ENCODE data around the gene INPP1.

The INPP1 gene

DNA sequence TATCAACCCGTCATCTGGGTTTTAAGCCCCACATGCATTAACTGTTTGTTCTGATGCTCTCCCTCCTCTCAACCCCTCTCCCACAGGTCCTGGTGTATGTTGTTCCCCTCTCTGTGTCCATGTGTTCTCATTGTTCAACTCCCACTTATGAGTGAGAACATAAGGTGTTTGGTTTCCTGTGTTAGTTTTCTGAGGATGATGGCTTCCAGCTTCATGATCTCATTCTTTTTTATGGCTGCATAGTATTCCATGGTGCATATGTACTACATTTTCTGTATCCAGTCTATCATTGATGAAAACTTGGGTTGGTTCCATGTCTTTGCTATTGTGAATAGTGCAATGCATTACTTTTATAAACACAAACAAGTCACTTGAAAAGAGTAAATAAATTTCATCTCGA lies 7.0 kb upstream of the INPP1 start:
- POLR2A ChIA-PET: no interaction called here
- CTCF ChIA-PET: no interaction called here
- DNase-seq (ENCODE audit: low read depth, low spot score): no peak
- H3K4me3 ChIP-seq (ENCODE audit: low read depth, low read length): no peak overlapping the region
- TF ChIP-seq, protein P1, sequence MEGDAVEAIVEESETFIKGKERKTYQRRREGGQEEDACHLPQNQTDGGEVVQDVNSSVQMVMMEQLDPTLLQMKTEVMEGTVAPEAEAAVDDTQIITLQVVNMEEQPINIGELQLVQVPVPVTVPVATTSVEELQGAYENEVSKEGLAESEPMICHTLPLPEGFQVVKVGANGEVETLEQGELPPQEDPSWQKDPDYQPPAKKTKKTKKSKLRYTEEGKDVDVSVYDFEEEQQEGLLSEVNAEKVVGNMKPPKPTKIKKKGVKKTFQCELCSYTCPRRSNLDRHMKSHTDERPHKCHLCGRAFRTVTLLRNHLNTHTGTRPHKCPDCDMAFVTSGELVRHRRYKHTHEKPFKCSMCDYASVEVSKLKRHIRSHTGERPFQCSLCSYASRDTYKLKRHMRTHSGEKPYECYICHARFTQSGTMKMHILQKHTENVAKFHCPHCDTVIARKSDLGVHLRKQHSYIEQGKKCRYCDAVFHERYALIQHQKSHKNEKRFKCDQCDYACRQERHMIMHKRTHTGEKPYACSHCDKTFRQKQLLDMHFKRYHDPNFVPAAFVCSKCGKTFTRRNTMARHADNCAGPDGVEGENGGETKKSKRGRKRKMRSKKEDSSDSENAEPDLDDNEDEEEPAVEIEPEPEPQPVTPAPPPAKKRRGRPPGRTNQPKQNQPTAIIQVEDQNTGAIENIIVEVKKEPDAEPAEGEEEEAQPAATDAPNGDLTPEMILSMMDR (IDR thresholded peaks at IDR 0.05; ENCODE audit: insufficient read depth, low read length, missing control alignments): no peak

DNA sequence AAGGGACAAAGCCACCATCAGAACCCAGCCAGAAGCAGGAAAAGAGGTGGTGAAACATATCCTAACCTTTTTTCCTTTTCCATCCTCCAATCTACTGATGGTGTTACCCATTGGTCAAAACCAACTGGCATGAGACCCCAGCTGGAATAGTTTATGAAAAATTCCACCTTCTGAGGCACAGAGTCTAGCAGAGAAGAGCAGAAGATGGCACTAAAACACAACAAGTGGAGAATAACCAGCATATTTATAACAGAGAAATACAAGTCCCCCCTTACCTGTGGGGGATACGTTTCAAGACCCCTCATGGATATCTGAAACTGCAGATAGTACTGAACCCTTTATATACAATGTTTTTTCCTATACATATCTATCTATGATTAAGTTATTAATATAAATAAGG lies 4.9 kb upstream of the INPP1 start:
- TF ChIP-seq, protein P1 (IDR thresholded peaks at IDR 0.05; ENCODE audit: insufficient read depth, low read length, missing control alignments): no peak
- ChIA-PET CTCF (interaction anchor here (1.1 to 1.8 kb wide), 2 partner anchors 18 to 26 kb away, joined by 3 to 7 read pairs; partner anchors contain the start of gene HIBCH), POLR2A (no interaction called here)
- no peak overlapping the region for H3K4me3 ChIP-seq (ENCODE audit: low read depth, low read length)
- no peak for DNase-seq (ENCODE audit: low read depth, low spot score)

DNA sequence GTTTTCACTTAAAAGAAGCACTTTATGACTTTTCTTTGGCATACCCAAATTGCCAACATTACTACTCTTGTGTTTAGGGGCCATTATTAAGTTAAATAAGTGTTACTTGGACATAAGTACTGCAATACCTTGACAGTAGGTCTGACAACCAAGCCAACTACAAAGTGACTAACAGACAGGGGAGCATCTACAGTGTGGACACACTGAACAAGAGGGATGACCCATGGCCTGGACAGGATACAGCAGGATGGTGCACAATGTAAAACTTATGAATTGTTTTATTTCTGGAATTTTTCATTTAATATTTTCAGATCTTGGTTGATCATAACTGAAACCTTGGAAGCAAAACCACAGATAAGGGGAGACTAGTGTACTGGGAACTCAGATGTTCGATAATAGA lies 4.0 kb upstream of the INPP1 start:
- ChIA-PET CTCF (interaction anchor here (1.8 kb wide), 1 partner anchor 19 kb away, joined by 7 read pairs; the partner anchor contains the start of gene HIBCH), POLR2A (no interaction called here)
- no peak for DNase-seq (ENCODE audit: low read depth, low spot score)
- TF ChIP-seq, protein P1 (IDR thresholded peaks at IDR 0.05; ENCODE audit: insufficient read depth, low read length, missing control alignments): no peak
- no peak overlapping the region for H3K4me3 ChIP-seq (ENCODE audit: low read depth, low read length)

DNA sequence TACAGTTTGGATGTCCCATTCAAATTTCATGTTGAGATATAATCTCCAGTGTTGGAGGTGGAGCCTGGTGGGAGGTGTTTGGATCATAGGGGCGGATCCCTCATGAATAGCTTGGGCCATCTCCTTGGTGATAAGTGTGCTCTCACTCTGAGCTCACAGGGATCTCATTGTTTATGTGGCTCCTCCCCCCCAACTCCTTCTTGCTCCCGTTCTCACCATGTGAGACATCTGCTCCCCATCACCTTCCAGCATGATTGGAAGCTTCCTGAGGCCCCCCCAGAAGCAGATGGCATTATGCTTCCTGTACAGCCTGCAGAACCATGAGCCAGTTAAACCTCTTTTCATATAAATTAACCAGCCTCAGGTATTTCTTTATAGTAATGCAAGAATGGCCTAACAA lies 3.0 kb upstream of the INPP1 start:
- H3K4me3 ChIP-seq (ENCODE audit: low read depth, low read length): no peak overlapping the region
- ChIA-PET CTCF (no interaction called here), POLR2A (no interaction called here)
- no peak for DNase-seq (ENCODE audit: low read depth, low spot score)
- TF ChIP-seq, protein P1 (IDR thresholded peaks at IDR 0.05; ENCODE audit: insufficient read depth, low read length, missing control alignments): no peak

DNA sequence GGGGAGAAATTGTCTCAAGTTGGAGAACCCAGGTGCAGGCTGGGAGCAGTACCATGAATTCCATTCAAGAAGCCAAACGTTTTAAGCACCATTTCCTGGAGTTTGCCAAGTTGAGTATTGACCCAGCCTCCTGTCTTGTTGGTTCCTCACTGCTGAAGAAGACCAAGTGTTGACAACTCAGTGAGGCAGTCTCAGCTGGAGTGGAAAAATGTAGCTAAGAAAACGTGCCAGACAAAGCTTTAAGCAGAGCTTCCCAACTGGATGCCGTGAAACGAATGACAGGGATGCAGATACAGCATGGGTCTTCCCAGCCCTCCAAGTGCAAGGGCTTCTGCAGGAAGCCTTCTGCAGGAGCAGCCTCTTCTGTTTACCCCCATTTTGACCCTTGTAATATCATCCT lies 778 bp upstream of the INPP1 start:
- ChIA-PET CTCF (interaction anchor here (1.3 to 4.5 kb wide), 2 partner anchors 20 to 23 kb away, joined by 5 to 24 read pairs; partner anchors contain the start of gene HIBCH), POLR2A (no interaction called here)
- H3K4me3 ChIP-seq (ENCODE audit: low read depth, low read length): no peak overlapping the region
- no peak for DNase-seq (ENCODE audit: low read depth, low spot score)
- TF ChIP-seq, protein P1 (IDR thresholded peaks at IDR 0.05; ENCODE audit: insufficient read depth, low read length, missing control alignments): no peak

DNA sequence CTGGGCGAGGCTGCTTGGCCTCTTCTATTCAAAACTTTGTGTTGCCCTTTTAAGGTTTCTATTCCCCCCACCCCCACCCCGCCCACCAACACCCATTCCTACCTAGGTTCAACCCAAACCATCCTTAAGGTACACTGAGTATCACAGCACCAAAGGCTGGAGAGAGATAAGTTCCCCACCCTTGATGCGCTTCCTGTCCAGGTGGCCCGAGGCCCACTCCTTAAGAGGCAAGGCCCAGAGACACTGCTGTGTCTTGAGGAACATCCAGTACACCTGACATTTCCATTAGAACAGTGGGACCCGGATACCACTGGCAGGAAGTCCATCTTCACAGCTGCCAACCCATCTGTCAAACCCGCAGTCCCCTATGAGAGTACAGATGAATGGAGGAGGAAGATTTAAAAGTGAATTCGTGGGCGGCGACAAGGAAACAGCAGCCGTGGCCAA lies 277 bp upstream of the INPP1 start:
- TF ChIP-seq, protein P1 (IDR thresholded peaks at IDR 0.05; ENCODE audit: insufficient read depth, low read length, missing control alignments): no peak
- peak overlapping the region; percentile 73 for H3K4me3 ChIP-seq (ENCODE audit: low read depth, low read length)
- DNase-seq (ENCODE audit: low read depth, low spot score): no peak
- ChIA-PET CTCF (interaction anchor here (1.3 to 4.5 kb wide), 5 partner anchors 10 to 27 kb away, joined by 3 to 24 read pairs (median 5); partner anchors contain the start of gene HIBCH), POLR2A (no interaction called here)

Data from AG04449 (cell line).